Activated T-cell treated with anti-CD3 and anti-CD28 coated beads for 48 hours (primary cell): Measurements from ENCODE around the gene TOP2A.

Experiments
- DNase-seq: peaks from one replicate; pipeline ENCODE4 v3.0.0-alpha.2; 2020; ENCODE audit warnings: low read depth

Gene TOP2A

GRCh38 chr17:40347319-40348135 is 70.2 kb downstream of the TOP2A start:
- DNase-seq = no peak

- no peak for DNase-seq
Measured at GRCh38 chr17:40346765-40347158, 70.9 kb downstream of the TOP2A start.

- DNase-seq = no peak
Measured at GRCh38 chr17:40345994-40346764, 71.5 kb downstream of the TOP2A start.

GRCh38 chr17:40345161-40345993 is 72.3 kb downstream of the TOP2A start:
- no peak for DNase-seq

GRCh38 chr17:40344421-40345160 is 73.1 kb downstream of the TOP2A start:
- no peak for DNase-seq

- DNase-seq = no peak
Measured at GRCh38 chr17:40343219-40344119, 74.2 kb downstream of the TOP2A start.

- DNase-seq = no peak
Measured at GRCh38 chr17:40342504-40343218, 75.0 kb downstream of the TOP2A start.

- no peak for DNase-seq
Measured at GRCh38 chr17:40341808-40342503, 75.7 kb downstream of the TOP2A start.

GRCh38 chr17:40340880-40341807 is 76.6 kb downstream of the TOP2A start:
- DNase-seq = peak; percentile 83

- DNase-seq = no peak
Measured at GRCh38 chr17:40340327-40340726, 77.4 kb downstream of the TOP2A start.

GRCh38 chr17:40338941-40339649 is 78.6 kb downstream of the TOP2A start:
- DNase-seq = no peak
